ENCODE measurements around the gene PON3.

The PON3 gene

DNA sequence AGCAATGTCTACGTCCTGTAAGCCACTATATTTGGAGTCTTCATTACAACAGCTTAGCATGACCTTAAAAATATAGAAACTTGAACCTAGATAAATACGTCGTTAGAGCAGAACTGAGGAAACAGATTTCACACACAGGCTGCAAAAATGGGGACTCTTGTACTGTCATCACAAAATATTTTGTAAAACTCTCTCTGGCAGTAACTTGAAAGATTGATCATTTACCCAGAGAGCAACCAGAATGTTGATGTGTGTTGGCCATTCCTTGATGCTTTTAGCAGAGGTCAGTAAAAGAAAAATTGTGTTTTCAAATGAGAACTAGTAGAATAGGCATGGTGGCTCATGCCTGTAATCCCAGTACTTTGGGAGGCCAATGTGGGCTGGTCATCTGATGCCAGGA is 57.3 kb downstream of the PON3 start:
- Histone ChIP-seq H3K27me3 (ENCODE audit: insufficient read depth, poor library complexity, severe bottlenecking) (no peaks in the 10 kb centered on the region), H3K4me1 (ENCODE audit: insufficient read depth, poor library complexity, severe bottlenecking) (no peaks in the 10 kb centered on the region), H3K4me3 (ENCODE audit: severe bottlenecking) (no peak overlapping the region), H3K27ac (ENCODE audit: poor library complexity, severe bottlenecking) (no peak overlapping the region), H3K36me3 (ENCODE audit: low read depth) (no peaks in the 10 kb centered on the region), H3K9me3 (ENCODE audit: severe bottlenecking) (no peaks in the 10 kb centered on the region)
- ATAC-seq (ENCODE audit: low read depth) (no peak), DNase-seq (ENCODE audit: low spot score) (no peak)
- TF ChIP-seq, protein P1, sequence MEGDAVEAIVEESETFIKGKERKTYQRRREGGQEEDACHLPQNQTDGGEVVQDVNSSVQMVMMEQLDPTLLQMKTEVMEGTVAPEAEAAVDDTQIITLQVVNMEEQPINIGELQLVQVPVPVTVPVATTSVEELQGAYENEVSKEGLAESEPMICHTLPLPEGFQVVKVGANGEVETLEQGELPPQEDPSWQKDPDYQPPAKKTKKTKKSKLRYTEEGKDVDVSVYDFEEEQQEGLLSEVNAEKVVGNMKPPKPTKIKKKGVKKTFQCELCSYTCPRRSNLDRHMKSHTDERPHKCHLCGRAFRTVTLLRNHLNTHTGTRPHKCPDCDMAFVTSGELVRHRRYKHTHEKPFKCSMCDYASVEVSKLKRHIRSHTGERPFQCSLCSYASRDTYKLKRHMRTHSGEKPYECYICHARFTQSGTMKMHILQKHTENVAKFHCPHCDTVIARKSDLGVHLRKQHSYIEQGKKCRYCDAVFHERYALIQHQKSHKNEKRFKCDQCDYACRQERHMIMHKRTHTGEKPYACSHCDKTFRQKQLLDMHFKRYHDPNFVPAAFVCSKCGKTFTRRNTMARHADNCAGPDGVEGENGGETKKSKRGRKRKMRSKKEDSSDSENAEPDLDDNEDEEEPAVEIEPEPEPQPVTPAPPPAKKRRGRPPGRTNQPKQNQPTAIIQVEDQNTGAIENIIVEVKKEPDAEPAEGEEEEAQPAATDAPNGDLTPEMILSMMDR (IDR thresholded peaks at IDR 0.05; ENCODE audit: poor library complexity, severe bottlenecking), result no peak

GRCh38 chr7:95335093-95335492 is 61.1 kb downstream of the PON3 start:
- Histone ChIP-seq H3K27me3 (ENCODE audit: insufficient read depth, poor library complexity, severe bottlenecking) (no peaks in the 10 kb centered on the region), H3K27ac (ENCODE audit: poor library complexity, severe bottlenecking) (no peak overlapping the region), H3K9me3 (ENCODE audit: severe bottlenecking) (no peaks in the 10 kb centered on the region), H3K4me1 (ENCODE audit: insufficient read depth, poor library complexity, severe bottlenecking) (no peaks in the 10 kb centered on the region), H3K36me3 (ENCODE audit: low read depth) (no peaks in the 10 kb centered on the region), H3K4me3 (ENCODE audit: severe bottlenecking) (no peak overlapping the region)
- no peak for DNase-seq (ENCODE audit: low spot score)
- TF ChIP-seq, protein P1 (IDR thresholded peaks at IDR 0.05; ENCODE audit: poor library complexity, severe bottlenecking), result no peak
- ATAC-seq (ENCODE audit: low read depth), result peak; percentile 66

DNA sequence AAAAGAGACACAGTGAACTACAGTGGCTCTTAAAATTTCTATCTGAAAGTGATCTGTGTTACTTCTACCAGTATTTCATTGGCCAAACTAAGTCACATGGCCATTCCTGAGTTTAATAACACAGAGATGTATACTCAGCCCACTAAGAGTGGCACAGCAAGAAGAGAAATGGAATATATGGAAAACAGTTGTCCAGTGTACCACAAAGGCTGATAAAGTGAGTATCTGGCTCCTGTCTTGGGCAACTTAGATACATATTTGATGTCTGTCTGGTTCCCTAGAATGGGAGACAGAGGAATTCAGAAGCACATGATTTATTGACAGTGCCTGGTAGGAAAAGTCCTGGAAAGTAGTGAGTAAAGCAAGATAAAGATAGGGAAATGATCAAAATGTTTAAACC is 61.7 kb downstream of the PON3 start:
- no peaks in the 10 kb centered on the region for H3K4me1 ChIP-seq (ENCODE audit: insufficient read depth, poor library complexity, severe bottlenecking)
- no peaks in the 10 kb centered on the region for H3K27me3 ChIP-seq (ENCODE audit: insufficient read depth, poor library complexity, severe bottlenecking)
- H3K36me3 ChIP-seq (ENCODE audit: low read depth), result no peaks in the 10 kb centered on the region
- ATAC-seq (ENCODE audit: low read depth), result no peak
- H3K27ac ChIP-seq (ENCODE audit: poor library complexity, severe bottlenecking), result no peak overlapping the region
- no peaks in the 10 kb centered on the region for H3K9me3 ChIP-seq (ENCODE audit: severe bottlenecking)
- no peak for DNase-seq (ENCODE audit: low spot score)
- TF ChIP-seq, protein P1 (IDR thresholded peaks at IDR 0.05; ENCODE audit: poor library complexity, severe bottlenecking), result no peak
- no peak overlapping the region for H3K4me3 ChIP-seq (ENCODE audit: severe bottlenecking)

DNA sequence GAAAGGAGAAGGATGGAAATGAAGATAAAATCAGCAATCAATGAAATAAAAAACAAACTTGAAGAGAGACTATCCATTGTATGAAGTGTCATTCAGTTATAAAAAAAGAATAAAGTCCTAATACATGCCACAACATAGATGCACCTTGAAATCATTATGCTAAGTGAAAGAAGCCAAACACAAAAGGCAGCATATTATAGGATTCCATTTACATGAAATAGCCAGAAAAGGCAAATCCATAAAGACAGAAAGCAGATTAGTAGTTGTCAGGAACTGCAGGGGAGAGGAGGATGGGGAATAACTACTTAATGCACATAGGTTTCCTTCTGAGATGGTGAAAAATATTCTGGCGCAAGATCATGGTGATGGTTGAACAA is 65.2 kb downstream of the PON3 start:
- Histone ChIP-seq H3K27me3 (ENCODE audit: insufficient read depth, poor library complexity, severe bottlenecking) (no peaks in the 10 kb centered on the region), H3K4me1 (ENCODE audit: insufficient read depth, poor library complexity, severe bottlenecking) (no peaks in the 10 kb centered on the region), H3K36me3 (ENCODE audit: low read depth) (no peaks in the 10 kb centered on the region), H3K27ac (ENCODE audit: poor library complexity, severe bottlenecking) (no peak overlapping the region), H3K9me3 (ENCODE audit: severe bottlenecking) (no peaks in the 10 kb centered on the region), H3K4me3 (ENCODE audit: severe bottlenecking) (peak overlapping the region; percentile 8)
- TF ChIP-seq, protein P1 (IDR thresholded peaks at IDR 0.05; ENCODE audit: poor library complexity, severe bottlenecking), result no peak
- ATAC-seq (ENCODE audit: low read depth), result no peak
- DNase-seq (ENCODE audit: low spot score), result no peak

DNA sequence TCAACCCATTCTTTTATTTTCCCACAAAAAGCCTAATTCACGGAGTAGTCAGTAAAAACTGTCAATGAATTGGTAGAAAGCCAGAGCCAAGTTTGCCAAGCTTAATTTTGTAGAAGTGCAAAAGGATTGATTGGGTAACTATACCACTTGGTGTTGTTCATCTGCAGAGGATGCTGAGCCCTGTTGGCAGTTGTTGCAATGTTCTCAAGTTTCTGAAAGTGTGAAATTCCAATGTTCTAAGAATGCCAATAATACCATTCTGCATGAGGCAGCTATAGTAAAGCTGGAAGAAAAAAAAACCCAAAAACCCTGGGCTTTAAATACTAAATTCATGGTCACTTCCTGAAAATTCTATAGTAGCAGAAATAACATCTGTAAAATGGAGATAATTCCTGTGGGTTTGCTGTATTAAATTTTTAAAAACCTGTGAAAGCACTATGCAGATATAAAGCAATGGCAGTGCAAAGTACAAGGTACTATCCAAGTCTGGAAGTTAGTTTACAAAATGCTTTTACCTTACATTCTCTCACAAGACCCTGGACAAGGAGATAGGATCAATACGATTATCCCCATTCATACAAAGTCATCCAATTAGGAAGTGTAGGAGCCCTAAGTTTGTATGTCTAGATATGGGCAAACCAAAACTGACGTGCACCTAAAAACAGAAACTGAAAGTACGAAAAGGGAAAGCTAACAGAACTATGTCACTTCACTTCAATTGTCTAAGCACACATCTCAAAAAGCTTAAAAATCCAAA is 65.8 kb downstream of the PON3 start:
- Histone ChIP-seq H3K9me3 (ENCODE audit: severe bottlenecking) (no peaks in the 10 kb centered on the region), H3K4me3 (ENCODE audit: severe bottlenecking) (peak overlapping the region; percentile 8), H3K27ac (ENCODE audit: poor library complexity, severe bottlenecking) (no peak overlapping the region), H3K4me1 (ENCODE audit: insufficient read depth, poor library complexity, severe bottlenecking) (no peaks in the 10 kb centered on the region), H3K27me3 (ENCODE audit: insufficient read depth, poor library complexity, severe bottlenecking) (no peaks in the 10 kb centered on the region), H3K36me3 (ENCODE audit: low read depth) (no peaks in the 10 kb centered on the region)
- ATAC-seq (ENCODE audit: low read depth), result peak; percentile 44; the same call in 1 of the 3 replicates
- DNase-seq (ENCODE audit: low spot score), result no peak
- TF ChIP-seq, protein P1 (IDR thresholded peaks at IDR 0.05; ENCODE audit: poor library complexity, severe bottlenecking), result no peak

Data from RWPE2 (cell line).